GM19468 (cell line): ENCODE measurements around the gene NDUFAF7.
"Not testable (repeated sequence)": the region's sequence is repeated elsewhere in the genome, so short reads cannot be mapped to it uniquely, and the experiment has no call there.

Experiments
- ATAC-seq: cut with Tn5 transposase; IDR thresholded peaks from one replicate; pipeline ENCODE4 v1.9.1; 2021; ENCODE audit warnings: mild to moderate bottlenecking, moderate library complexity, moderate number of reproducible peaks; ENCODE audit not compliant: unreplicated experiment; ENCODE audit errors: extremely low read depth

The NDUFAF7 gene, protein sequence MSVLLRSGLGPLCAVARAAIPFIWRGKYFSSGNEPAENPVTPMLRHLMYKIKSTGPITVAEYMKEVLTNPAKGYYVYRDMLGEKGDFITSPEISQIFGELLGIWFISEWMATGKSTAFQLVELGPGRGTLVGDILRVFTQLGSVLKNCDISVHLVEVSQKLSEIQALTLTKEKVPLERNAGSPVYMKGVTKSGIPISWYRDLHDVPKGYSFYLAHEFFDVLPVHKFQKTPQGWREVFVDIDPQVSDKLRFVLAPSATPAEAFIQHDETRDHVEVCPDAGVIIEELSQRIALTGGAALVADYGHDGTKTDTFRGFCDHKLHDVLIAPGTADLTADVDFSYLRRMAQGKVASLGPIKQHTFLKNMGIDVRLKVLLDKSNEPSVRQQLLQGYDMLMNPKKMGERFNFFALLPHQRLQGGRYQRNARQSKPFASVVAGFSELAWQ

DNA sequence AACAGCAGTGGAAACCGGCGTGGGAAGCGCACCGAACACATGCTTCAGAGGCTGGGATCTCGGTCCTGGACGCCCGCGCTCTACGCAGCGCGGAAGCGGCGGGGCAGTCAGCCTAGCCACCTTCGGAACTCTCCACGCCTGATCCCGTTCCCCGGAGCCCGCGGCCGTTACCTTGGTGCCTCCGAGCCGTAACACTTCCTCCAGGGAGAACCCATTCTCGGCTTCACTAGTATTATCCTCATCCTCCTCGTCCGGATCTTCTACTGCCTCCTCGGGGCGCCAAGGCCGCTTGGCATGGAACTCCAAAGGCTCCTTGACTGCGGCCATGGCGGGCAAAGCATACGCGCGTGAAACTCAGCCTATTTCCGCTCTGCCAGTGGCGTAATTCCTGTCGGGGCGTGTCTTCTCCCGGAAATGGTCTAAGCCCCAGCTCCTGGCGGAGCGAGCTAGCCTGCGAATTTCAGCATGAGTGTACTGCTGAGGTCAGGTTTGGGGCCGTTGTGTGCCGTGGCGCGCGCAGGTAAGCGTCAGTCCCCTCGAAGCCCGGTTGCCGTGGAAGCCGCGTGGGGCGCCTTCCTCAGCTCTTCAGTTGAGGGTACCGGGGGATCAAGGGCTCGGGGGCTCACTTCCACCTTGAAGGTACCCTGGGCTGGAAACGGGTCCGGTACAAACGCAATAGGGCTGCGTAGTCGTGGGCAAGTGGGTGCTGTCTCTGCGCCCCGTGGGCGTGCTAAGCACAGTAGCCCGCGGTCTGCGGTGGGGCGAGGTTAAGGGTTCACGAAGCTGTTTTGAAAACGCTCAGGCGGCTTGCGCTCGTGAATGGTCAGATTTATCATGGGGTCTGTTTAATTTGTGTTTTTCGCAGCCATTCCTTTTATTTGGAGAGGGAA is at the start of gene NDUFAF7, which contains the start of gene CEBPZ:
Gene NDUFAF7, plus strand, starts transcription at position 418 of the 890 bp plus-strand sequence. Its CDS starts 48 bp downstream, at position 466.
Gene CEBPZ, minus strand, starts transcription at position 356 of the 890 bp plus-strand sequence. Its CDS starts 29 bp downstream, at position 327.
- ATAC-seq = peak; percentile 91

DNA sequence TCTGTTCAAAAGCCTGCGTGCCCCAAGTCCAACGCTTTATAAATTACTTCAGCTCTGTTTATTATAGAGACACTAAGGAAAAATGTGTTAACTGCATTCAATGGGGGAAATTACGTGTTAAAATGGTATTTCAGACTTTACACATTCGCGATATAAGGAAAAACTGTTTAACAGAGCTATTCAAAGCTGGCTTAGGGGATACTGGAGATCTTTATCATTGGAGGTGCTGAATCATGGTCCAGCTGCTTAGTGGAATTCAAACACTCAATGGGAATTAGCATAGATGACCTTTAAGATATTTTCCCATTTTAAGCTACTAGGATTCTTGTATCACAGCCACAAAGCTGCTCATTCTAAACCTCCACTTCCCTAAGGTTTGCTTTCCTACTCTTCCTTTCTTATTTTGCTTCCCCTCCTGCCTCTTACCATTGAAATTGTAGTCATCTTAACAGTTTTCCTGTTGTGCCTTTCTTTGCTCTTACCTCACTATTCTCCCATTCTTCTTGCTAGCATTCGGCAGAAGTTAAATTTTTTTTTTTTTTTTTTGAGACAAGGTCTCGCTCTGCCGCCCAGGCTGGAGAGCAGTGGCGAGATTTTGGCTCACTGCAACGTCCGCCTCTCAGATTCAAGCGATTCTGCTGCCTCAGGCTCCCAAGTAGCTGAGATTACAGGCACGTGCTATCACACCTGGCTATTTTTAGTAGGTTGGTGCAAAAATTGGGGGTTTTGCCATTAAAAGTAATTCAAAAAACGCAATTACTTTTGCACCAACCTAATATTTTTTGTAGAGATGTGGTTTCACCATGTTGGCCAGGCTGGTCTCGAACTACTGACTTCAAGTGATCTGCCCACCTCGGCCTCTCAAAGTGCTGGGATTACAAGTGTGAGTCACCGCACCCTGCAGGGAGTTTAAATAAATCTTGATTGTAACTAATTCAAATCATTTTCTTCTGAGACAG is 49.5 kb upstream of the NDUFAF7 start:
- no peak for ATAC-seq

DNA sequence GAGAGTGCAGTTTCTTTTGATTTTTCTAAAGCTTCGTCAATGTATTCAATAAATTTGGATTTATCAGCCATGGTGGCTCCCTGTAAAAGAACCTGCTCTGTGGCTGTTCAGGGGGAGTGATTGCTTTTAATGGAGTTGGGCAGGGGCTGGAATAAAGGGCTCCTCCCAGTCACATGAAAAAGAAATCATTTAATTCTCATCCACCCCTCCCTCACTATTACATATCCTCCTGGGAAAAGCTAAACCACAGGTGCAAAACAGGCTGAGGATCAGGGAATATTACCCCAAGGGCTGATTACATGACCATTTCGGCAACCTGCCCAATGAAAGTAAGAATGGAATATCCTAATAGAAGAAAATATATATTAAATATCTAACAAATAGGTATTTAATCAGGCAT is 42.9 kb upstream of the NDUFAF7 start, which contains the start of gene SULT6B1:
Gene SULT6B1, minus strand, starts transcription at position 101 of the 400 bp plus-strand sequence. Its CDS starts 30 bp downstream, at position 71.
- ATAC-seq = no peak

DNA sequence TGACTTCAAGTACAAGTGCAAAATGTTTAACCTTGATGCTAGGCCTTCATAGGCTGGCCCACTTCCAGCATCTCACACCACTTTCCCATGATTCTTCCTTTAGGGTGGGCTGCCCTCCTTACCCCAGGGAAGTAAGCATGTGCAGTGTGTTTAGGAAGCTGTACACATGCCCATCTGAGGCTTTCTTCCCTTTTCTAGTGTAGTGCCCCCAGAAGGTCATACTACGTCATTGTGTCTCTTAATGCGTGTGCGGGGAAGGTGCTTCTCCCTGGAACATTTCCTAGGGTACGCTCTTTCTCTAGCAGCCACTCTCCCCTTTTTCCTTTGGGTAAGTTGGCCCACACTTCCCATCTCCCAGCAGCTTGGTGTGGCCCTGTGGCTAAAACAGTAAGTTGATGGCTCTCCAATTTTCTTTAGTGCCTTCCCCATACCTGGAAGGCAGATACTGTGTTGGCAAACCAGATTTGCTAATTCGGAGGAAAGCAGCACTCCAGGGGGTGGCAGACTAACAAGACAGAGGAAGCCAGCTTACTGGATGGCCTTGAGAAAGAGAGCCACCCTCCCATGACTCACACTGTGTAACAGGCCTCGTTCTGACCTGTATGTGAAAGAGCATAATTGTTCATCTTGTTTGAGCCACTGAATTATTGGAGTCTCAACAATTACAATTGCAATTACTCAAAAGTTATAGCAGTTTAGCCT is 41.9 kb upstream of the NDUFAF7 start:
- no peak for ATAC-seq

DNA sequence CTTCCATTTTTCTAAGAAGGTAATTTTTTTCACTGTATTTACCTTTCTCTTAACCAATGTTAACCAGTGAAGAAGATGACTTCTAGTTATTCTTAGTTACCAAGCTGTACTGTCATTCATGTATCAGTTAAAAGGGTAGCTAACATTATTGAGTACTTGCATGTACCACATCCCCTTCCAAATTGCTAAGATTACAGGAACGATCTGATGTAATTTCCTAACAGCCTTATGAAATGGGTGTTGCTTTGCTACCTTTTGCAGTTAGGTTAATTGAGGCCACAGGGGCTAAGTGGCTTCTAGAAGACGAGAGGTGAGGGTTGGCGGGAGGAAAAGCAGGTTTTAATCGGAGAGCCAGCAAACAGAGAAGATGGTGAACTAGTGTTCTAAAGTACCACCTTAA is 41.2 kb upstream of the NDUFAF7 start:
- no peak for ATAC-seq

DNA sequence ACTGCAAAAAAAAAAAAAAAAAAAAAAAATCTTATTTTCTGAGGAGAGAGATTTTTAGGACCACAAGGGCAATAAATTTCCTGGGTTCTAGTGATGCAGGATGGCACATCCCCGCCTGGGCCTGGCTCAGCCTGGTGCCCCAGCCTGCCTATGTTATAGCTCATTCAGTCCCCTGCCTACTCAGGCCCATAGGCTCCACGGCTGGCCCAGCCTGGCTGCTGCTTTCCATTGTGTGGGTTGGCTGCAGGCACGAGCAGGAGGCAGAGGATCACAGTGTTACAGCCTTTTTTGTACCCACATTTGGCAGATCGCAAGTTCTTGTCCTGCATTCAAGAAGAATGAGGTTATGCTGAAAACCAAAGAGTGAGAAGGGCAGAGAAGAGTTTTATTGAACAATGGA is 40.2 kb upstream of the NDUFAF7 start:
- no peak for ATAC-seq

DNA sequence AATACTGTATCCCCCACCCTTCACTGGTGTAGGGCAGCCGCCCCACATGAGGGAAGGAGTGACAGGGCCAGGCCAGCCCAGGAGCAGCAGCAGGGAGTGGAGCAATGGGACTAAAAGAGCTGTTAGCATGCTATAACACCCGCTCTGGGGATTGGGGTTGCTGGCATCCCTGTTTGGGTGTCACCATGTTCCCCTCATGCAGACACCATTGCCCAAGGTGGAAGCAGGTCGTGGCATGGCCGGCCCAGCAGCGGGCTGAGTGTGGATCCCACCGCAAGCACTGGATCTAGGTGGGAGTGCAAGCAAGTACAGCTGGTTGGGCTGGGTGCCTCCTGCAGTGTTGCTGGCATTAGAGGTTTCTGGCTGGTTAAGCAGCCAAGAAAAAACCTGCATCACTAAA is 39.7 kb upstream of the NDUFAF7 start:
- ATAC-seq = no peak

DNA sequence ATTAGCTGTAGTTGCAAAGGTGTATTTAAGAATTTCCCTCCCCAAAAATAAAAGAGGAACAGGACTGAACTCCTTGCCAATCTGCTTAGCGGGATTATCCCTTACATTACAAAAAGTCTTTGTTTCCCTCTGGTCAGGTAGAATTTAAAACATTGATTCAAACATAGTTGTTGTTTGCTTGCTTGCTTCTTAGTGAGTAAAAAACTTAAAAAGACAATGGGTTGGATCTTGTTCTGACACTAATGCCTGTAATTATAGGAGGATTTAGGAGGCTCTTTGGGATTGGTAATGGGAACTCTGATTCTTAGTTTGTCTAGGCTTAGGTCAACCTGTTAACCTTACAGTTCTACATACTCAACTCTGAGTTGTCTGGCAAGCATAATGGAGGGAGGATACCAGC is 38.9 kb upstream of the NDUFAF7 start:
- ATAC-seq = no peak

DNA sequence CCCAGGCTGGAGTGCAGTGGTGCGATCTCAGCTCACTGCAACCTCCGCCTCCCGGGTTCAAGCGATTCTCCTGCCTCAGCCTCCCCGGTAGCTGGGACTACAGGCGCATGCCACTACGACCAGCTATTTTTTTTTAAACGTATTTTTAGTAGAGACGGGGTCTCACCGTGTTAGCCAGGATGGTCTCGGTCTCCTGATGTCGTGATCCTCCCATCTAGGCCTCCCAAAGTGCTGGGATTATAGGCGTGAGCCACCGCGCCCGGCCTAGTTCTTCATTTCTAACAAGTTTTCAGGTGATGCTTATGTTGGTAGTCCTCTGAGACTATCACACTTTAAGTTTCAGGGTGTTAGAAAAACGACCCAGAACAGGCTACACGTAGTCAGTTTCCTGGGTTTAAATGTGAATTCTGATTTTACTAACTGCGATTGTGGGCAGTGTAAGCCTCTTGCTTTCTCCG is 35.6 kb upstream of the NDUFAF7 start:
- not testable (repeated sequence) for ATAC-seq

DNA sequence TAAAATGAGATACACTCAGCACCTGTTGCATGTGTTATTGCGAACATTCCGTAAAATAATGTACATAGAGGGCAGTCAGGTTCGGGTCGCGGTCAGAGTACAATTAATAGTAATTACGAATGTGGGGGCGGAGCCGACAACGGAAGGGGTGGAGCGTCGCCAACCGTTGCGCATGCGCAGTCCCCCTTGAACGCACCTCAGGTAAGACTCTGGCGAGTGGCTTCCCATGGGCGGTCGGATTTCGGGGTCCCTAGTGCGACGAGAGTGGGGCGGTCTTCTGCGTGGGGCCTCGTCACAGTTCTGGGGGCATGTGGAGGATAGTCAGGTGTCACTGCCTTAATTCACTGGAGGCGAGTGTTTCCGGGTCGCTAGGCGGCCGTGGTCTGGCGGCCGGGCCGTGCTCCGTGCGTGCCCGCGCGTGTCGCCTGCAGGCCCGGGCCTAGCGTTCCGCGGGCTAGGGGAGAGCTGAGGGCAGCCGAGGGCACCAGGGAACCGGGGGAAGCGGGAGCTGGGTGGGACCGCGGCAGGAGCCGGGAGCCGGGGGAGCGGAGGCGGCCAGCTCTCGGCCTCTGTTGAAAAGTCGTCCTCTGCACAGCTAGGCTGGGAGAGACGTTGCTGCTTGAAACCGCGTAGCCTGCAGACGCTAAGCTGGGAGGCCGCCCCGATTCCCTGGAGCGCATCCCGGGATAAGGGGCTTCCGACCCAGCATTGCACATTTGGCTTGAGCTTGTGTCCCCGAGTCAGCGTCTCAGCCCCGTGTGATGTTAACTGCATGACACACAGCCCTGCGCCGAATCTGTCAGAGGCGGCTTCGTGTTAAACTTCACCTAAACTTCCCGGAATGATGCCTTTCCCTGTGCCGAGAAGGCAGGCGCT is 34.9 kb upstream of the NDUFAF7 start, which contains the start of gene CEBPZOS:
Gene CEBPZOS, plus strand, starts transcription at position 177 of the 876 bp plus-strand sequence. CDS start 3,209 bp downstream, outside the sequence.
- peak; percentile 28 for ATAC-seq

DNA sequence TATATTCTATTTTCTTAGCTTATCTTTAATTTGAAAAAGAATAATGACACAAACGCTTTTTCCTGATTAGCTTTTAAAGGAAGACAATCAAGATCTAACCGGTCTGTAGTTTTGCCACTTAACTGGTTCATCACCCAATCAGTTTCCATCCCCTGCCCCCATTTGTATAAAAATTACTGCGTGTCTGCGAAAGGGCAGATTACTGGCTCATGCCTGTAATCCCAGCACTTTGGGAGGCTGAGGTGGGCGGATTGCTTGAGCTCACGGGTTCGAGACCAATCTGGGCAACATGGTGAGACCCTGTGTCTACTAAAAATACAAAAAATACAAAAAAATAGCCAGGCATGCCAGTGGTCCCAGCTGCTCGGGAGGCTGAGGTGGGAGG is 32.8 kb upstream of the NDUFAF7 start:
- no peak for ATAC-seq

DNA sequence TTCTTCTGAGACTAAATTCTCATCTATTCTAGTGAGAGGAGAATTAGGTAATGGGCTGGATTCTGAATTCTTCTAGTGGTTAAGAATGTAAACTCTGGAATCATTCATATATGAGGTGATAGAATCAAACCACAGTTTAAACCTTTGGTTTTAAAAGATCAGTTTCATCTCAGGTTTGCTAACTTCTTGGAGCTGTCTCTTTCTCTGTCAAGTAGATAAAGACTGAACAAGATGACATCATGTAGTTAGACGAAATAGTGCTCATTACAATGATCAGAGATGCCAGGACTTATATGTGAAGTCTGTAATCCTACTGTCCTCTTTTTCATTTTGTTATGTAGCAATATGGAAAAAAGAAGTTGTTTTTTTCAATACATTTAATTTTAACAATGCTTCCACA is 30.2 kb upstream of the NDUFAF7 start:
- no peak for ATAC-seq

DNA sequence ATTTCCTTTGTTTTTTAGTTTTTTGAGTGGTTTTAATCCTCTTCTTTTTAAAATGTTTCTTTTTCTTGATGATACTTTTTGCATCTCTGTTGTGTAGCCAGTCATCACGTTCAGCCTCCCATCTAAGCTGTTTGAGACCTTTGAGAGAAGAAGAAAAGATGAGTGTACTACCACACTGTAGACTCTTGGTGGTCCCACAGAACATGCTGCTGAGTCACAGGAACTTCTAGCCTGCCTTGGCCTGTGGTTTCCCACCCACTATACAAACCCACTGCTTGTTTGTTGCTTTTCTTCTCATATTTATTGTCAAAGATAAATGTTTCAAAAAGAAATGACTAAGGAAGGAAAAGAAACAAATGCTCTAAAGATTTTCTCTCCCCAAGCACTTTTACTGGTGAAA is 29.7 kb upstream of the NDUFAF7 start:
- no peak for ATAC-seq

DNA sequence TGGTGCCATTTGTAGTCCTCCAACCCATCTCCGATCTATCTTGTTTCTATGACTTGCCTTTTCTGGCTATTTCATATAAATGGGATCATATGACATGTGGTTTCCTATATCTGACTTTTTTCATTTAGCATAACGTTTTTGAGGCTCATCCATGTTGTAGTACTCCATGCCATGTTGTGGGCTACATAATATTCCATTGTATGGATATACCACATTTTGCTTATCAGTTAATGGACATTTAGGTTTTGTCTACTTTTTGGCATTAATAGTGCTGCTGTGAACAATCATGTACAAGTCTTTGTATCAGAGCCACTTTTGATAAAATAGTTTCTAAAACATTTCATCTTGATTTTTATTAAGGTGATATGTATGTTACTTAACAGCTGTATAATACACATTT is 27.8 kb upstream of the NDUFAF7 start:
- ATAC-seq = no peak

DNA sequence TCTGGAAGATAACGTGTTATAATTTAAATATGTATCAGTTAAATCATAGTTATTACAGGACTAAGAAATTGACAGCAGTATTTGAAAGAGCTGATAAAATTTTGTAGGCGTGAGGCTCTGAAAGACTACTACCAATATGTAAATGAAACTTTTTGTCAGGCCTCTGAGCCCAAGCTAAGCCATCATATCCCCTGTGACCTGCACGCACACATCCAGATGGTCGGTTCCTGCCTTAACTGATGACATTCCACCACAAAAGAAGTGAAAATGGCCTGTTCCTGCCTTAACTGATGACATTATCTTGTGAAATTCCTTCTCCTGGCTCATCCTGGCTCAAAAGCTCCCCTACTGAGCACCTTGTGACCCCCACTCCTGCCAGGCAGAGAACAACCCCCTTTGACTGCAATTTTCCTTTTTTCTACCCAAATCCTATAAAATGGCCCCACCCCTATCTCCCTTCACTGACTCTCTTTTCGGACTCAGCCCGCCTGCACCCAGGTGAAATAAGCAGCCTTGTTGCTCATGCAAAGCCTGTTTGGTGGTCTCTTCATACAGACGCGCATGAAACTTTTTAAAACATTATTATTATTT is 26.3 kb upstream of the NDUFAF7 start:
- ATAC-seq = not testable (repeated sequence)

DNA sequence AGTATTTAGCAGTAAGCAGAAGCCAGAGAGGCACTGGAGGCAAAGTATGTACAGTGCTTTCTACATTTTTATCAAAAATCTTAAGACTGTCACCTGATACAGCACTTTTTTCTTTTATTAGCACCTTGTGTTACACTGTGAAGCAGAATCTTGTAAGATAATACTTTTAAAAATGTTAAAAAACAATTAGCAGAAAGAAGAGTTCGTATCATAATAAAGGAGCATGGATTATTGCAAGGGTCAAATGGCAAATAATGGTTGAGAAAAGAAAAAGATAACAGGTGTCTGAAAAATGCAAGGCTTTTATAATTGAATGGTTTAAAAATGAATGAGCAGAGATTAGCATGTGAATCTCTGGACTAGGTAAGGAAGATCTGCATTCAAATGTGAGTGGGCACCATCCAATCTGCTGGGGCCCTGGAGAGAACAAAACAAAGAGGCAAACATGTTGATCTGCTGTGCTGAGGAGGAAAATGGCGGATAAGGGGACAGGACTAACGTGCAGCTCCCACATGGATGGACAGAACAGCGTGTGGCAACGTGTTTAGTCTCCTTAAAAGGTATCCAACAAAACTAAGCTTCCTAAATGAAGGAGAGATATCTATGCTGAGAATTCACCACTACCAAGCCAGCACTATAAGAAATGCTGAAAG is 25.6 kb upstream of the NDUFAF7 start:
- ATAC-seq = no peak

DNA sequence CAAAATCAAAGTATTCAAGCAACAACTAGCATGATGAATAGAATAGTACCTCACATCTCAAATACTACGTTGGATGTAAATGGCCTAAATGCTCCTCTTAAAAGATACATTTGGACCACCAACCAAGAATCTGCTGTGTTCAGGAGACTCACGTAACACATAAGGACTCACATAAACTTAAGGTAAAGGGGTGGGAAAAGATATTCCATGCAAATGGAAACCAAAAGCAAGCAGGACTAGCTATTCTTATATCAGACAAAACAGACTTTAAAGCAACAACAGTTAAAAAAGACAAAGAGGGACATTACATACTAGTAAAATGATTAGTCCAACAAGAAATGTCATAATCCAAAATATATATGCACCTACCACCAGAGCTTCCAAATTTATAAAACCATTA is 24.7 kb upstream of the NDUFAF7 start:
- ATAC-seq = not testable (repeated sequence)
